Uterus (tissue), 2 donors: ENCODE results near the gene KCNIP3.

Source experiments
- POLR2A ChIP-seq, 2 donors: fragments of 450-650 bp; IDR thresholded peaks; one replicate each; pipeline ENCODE4 v1.6.1; 2016; ENCODE audit warnings: antibody characterized with exemption in 2 of 2, mild to moderate bottlenecking in 1 of 2, moderate library complexity in 1 of 2
- TF ChIP-seq, protein P1 (sequence below), 4 experiments: fragments of 200-600 bp in 2 of 4; fragments of 450-650 bp in 2 of 4; sonication (generic) in 2 of 4; IDR thresholded peaks; one replicate each; pipeline ENCODE4 v1.5.1; 2016 to 2019; ENCODE audit warnings: antibody characterized with exemption in 4 of 4, mild to moderate bottlenecking in 2 of 4, moderate library complexity in 1 of 4

GRCh38 chr2:95346738-95347671 is 49.9 kb downstream of the KCNIP3 start:
- TF ChIP-seq, protein P1, sequence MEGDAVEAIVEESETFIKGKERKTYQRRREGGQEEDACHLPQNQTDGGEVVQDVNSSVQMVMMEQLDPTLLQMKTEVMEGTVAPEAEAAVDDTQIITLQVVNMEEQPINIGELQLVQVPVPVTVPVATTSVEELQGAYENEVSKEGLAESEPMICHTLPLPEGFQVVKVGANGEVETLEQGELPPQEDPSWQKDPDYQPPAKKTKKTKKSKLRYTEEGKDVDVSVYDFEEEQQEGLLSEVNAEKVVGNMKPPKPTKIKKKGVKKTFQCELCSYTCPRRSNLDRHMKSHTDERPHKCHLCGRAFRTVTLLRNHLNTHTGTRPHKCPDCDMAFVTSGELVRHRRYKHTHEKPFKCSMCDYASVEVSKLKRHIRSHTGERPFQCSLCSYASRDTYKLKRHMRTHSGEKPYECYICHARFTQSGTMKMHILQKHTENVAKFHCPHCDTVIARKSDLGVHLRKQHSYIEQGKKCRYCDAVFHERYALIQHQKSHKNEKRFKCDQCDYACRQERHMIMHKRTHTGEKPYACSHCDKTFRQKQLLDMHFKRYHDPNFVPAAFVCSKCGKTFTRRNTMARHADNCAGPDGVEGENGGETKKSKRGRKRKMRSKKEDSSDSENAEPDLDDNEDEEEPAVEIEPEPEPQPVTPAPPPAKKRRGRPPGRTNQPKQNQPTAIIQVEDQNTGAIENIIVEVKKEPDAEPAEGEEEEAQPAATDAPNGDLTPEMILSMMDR (IDR thresholded peaks at IDR 0.05), result peak in 2 of 4 experiments; percentile 4 to 7
- TF ChIP-seq POLR2A (IDR thresholded peaks at IDR 0.05), result no peak
